ENCODE measurements around the gene PRRX2.

Gene PRRX2

DNA sequence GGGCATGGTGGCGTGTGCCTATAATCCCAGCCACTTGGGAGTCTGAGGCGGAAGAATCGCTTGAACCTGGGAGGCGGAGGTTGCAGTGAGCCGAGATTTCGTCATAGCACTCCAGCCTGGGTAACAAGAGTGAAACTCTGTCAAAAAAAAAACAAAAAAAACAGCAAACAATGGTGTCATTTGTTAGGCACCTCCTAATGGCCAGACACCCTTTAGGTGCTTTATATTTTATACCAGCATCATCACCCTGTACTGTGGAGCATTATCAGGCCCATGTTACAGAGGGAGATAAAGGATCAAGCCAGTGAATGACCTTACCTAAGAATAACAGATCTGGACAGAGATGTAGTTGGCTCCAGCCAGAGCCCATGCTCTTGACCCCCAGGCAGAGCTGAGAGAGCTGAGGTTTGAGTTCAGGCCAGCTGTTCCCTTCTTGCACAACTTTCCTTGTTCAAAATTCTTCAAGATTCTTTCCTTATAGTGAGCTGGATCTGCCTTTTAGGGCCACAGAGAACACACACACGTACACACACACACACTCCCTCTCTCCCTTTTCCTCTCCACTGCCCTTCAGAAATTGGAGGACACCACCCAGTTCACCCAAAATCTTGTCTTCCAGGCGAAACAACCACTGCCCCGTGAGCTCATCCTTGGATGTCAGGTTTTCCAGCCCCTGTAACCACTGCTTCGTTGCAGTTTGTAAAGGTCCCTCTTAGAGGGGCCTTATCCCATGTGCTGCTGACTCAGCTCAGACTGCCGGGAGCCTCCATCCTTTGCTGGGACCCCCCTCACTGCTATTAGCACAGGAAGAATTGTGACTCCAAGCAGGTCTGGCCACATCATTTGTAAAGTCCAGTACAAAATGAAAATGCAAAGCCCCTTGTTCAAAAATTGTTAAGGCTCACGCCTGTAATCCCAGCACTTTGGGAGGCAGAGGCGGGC lies 97.8 kb downstream of the PRRX2 start:
- H3K27ac ChIP-seq: no peak overlapping the region
- TF ChIP-seq, protein P1, sequence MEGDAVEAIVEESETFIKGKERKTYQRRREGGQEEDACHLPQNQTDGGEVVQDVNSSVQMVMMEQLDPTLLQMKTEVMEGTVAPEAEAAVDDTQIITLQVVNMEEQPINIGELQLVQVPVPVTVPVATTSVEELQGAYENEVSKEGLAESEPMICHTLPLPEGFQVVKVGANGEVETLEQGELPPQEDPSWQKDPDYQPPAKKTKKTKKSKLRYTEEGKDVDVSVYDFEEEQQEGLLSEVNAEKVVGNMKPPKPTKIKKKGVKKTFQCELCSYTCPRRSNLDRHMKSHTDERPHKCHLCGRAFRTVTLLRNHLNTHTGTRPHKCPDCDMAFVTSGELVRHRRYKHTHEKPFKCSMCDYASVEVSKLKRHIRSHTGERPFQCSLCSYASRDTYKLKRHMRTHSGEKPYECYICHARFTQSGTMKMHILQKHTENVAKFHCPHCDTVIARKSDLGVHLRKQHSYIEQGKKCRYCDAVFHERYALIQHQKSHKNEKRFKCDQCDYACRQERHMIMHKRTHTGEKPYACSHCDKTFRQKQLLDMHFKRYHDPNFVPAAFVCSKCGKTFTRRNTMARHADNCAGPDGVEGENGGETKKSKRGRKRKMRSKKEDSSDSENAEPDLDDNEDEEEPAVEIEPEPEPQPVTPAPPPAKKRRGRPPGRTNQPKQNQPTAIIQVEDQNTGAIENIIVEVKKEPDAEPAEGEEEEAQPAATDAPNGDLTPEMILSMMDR (conservative IDR thresholded peaks at IDR 0.05): no peak
- TF ChIP-seq ZFX (IDR thresholded peaks at IDR 0.05): no peak

DNA sequence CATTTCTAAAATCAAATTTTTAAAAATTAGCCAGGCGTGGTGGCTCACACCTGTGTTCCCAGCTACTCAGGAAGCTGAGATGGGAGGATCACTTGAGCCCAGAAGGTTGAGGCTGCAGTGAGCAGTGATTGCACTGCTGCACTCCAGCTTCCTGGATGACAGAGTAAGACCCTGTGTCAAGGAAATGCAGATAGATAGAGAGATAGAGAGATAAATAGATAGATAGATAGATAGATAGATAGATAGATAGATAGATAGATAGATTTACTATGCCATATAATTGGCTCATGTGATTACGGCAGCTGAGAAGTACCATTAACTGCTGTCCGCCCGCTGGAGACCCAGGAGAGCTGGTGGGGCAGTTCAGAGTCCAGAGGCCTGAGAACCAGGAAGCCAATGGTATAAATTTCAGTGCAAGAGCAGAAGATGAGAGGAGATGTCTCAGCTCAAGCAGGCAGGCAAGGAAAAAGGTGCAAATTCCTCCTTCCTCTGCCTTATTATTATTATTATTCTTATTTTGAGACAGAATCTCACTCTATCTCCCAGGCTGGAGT lies 100.4 kb downstream of the PRRX2 start:
- H3K27ac ChIP-seq: no peak overlapping the region
- TF ChIP-seq, protein P1 (conservative IDR thresholded peaks at IDR 0.05): no peak
- TF ChIP-seq ZFX (IDR thresholded peaks at IDR 0.05): no peak

DNA sequence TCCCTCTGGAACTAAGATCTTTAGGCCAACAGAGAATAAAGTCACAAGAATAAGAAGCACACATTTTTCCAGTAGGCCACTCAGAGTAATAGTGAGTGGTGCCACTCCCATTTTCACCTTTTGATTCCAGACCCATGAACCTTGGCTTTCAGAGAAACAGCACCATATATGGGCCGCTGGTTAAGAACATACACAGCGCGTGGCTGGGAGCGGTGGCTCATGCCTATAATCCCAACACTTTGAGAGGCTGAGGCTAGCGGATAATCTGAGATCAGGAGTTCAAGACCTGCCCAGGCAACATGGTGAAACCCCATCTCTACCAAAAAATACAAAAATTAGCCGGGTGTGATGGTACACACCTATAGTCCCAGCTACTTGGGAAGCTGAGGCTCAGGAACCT lies 103.0 kb downstream of the PRRX2 start:
- TF ChIP-seq ZFX (IDR thresholded peaks at IDR 0.05): no peak

DNA sequence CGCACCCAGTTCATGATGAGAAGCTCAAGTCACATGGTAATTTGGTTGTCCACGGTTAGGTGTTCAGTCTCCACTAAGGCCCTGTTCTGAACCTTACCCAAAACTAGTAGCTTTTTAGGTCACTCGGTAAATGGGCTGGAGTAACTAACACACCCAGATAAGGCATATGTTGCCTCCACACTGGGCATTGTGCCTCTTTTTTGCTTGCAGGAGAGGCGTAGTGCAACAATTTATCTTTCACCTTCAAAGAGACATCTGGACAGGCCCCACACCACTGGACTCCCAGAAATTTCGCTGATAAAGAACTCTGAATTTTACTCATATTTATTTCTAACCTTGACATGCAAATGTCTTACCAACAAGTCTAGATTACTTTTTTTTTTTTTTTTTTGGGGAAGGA lies 104.2 kb downstream of the PRRX2 start:
- TF ChIP-seq, protein P1 (conservative IDR thresholded peaks at IDR 0.05): no peak
- no peak for TF ChIP-seq ZFX (IDR thresholded peaks at IDR 0.05)
- no peak overlapping the region for H3K27ac ChIP-seq

More for the DNA sequence above, 103.0 kb downstream of the PRRX2 start:
- no peak overlapping the region for H3K27ac ChIP-seq

DNA sequence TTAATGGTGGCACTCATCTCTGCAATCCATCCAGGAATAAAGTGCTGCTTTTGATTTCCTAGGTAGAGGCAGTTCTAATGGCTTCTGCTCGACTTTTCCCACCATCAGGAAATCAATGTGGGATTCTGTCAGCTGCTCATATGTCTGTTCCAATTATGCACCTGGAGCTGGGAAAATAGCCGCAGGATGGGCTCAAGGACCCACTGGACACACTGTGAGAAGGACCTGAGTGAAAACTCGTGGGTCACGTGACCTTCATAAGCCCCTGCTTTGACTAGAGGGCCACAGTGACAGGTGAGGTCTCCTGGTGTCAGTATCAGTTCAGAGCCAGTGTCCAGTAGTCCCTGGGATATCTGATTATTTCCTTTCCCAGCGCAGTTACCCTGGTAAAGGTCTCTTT lies 105.3 kb downstream of the PRRX2 start:
- H3K27ac ChIP-seq: no peak overlapping the region
- no peak for TF ChIP-seq ZFX (IDR thresholded peaks at IDR 0.05)
- TF ChIP-seq, protein P1 (conservative IDR thresholded peaks at IDR 0.05): no peak
